Endodermal cell (in vitro differentiated cells): ENCODE measurements around the gene PELI2. TPM values are rescaled to one million over a fixed set of nuclear protein-coding genes. Genes with fewer than 3 reads are reported as not detected.

ENCODE experiments used
- DNase-seq: peaks from one replicate; pipeline ENCODE4 v3.0.0-alpha.2; 2017
- H3K27ac ChIP-seq: 2 replicates; pipeline ENCODE4 v1.5.1; 2013; ENCODE audit warnings: mild to moderate bottlenecking, low read depth, low read length, moderate library complexity
- H3K27me3 ChIP-seq: 2 replicates; pipeline ENCODE4 v1.6.1; 2013; ENCODE audit warnings: mild to moderate bottlenecking, low read length, moderate library complexity; ENCODE audit not compliant: insufficient read depth, control insufficient read depth, poor library complexity, severe bottlenecking
- H3K36me3 ChIP-seq: 2 replicates; pipeline ENCODE4 v1.7.0; 2013; ENCODE audit warnings: mild to moderate bottlenecking, low read length, moderate library complexity; ENCODE audit not compliant: control insufficient read depth, insufficient read depth
- H3K4me1 ChIP-seq: one replicate; pipeline ENCODE4 v1.7.0; 2013; ENCODE audit warnings: low read length; ENCODE audit not compliant: control insufficient read depth, insufficient read depth
- H3K4me3 ChIP-seq: 2 replicates; pipeline ENCODE4 v1.5.1; 2013; ENCODE audit warnings: mild to moderate bottlenecking, low read length, moderate library complexity
- H3K9ac ChIP-seq: 2 replicates; pipeline ENCODE4 v1.6.1; 2013; ENCODE audit warnings: mild to moderate bottlenecking, low read length, moderate library complexity; ENCODE audit not compliant: poor library complexity, severe bottlenecking; ENCODE audit errors: extremely low read depth
- H3K9me3 ChIP-seq: 2 replicates; pipeline ENCODE4 v1.6.1; 2013; ENCODE audit warnings: mild to moderate bottlenecking, low read length, moderate library complexity; ENCODE audit not compliant: control insufficient read depth
- H3K27ac Mint-ChIP-seq: 2 replicates; pipeline ENCODE4 v1.8.0; 2020; ENCODE audit warnings: mixed read lengths
- H3K27me3 Mint-ChIP-seq: 2 replicates; pipeline ENCODE4 v1.8.0; 2021; ENCODE audit warnings: mild to moderate bottlenecking, mixed read lengths; ENCODE audit not compliant: insufficient read depth
- H3K36me3 Mint-ChIP-seq: 2 replicates; pipeline ENCODE4 v1.8.0; 2020; ENCODE audit warnings: low read depth, mixed read lengths
- H3K4me1 Mint-ChIP-seq: 2 replicates; pipeline ENCODE4 v1.8.0; 2020; ENCODE audit warnings: mixed read lengths
- H3K4me3 Mint-ChIP-seq: 2 replicates; pipeline ENCODE4 v1.8.0; 2020; ENCODE audit warnings: mild to moderate bottlenecking, moderate library complexity, mixed read lengths
- H3K9me3 Mint-ChIP-seq: 2 replicates; pipeline ENCODE4 v1.8.0; 2020; ENCODE audit warnings: mild to moderate bottlenecking, mixed read lengths
- CTCF ChIP-seq: fragments of 200-600 bp; sonication (generic); conservative IDR thresholded peaks from 2 replicates; pipeline ENCODE4 v1.5.0; 2021; ENCODE audit warnings: antibody characterized with exemption, mild to moderate bottlenecking
- WGBS, 2 experiments: methylation state at CpG; one replicate each; pipeline versions ENCODE4 v1.1.5 to v1.1.7; 2013; ENCODE audit warnings: missing lambda C conversion rate in 2 of 2, mixed read lengths in 1 of 2; ENCODE audit not compliant: insufficient coverage in 1 of 2, insufficient read length in 1 of 2; 5-methylcytosine and 5-hydroxymethylcytosine counted together
- total RNA-seq, 2 donors: library from RNA; stranded (reverse); fragmentation: NEBNext Ultra II Directional in 1 of 2; extraction: Animal tissue kit (Norgen Biotek cat#: 25700) in 1 of 2; gene quantifications; 2 replicates in 1 of 2; 3 replicates in 1 of 2; pipeline ENCODE4 v1.2.1, GENCODE V29; 2021

The PELI2 gene
- total RNA-seq, 2 donors from 2014 or later = 5.9 to 8.1 TPM

- peaks cover 2% of the 10 kb centered on the region for H3K27me3 Mint-ChIP-seq
- H3K27ac Mint-ChIP-seq = no peak overlapping the region
- H3K4me3 Mint-ChIP-seq = no peak overlapping the region
Measured at GRCh38 chr14:56324856-56325699, 206.9 kb downstream of the PELI2 start.

GRCh38 chr14:56328021-56328420 is 209.8 kb downstream of the PELI2 start:
- no peaks in the 10 kb centered on the region for H3K9me3 ChIP-seq
- H3K4me1 ChIP-seq = no peaks in the 10 kb centered on the region
- H3K4me3 Mint-ChIP-seq = no peak overlapping the region
- no peaks in the 10 kb centered on the region for H3K36me3 ChIP-seq
- H3K9ac ChIP-seq = no peak overlapping the region
- no peaks in the 10 kb centered on the region for H3K27me3 ChIP-seq
- H3K36me3 Mint-ChIP-seq = no peaks in the 10 kb centered on the region
- no peak for DNase-seq
- H3K9me3 Mint-ChIP-seq = no peaks in the 10 kb centered on the region
- WGBS, 2 experiments = 94 to 100% methylated on average over 3 of the region's 3 CpGs
- H3K27me3 Mint-ChIP-seq = peaks cover 2% of the 10 kb centered on the region
- no peak overlapping the region for H3K4me3 ChIP-seq
- no peaks in the 10 kb centered on the region for H3K4me1 Mint-ChIP-seq
- no peak overlapping the region for H3K27ac ChIP-seq
- TF ChIP-seq CTCF = no peak
- no peak overlapping the region for H3K27ac Mint-ChIP-seq

More at GRCh38 chr14:56324856-56325699, 206.9 kb downstream of the PELI2 start:
- H3K4me1 Mint-ChIP-seq = no peaks in the 10 kb centered on the region
- DNase-seq = no peak
- no peaks in the 10 kb centered on the region for H3K4me1 ChIP-seq
- H3K9me3 Mint-ChIP-seq = no peaks in the 10 kb centered on the region
- WGBS, 2 experiments = 83 to 86% methylated on average over 2 to 3 of the region's 5 CpGs
- no peaks in the 10 kb centered on the region for H3K9me3 ChIP-seq
- no peaks in the 10 kb centered on the region for H3K36me3 ChIP-seq
- no peak overlapping the region for H3K27ac ChIP-seq
- no peaks in the 10 kb centered on the region for H3K36me3 Mint-ChIP-seq
- H3K9ac ChIP-seq = no peak overlapping the region
- H3K27me3 ChIP-seq = no peaks in the 10 kb centered on the region
- no peak for TF ChIP-seq CTCF
- no peak overlapping the region for H3K4me3 ChIP-seq

GRCh38 chr14:56331592-56332216 is 213.5 kb downstream of the PELI2 start:
- Mint-ChIP-seq H3K4me3 (no peak overlapping the region), H3K27ac (no peak overlapping the region), H3K9me3 (no peaks in the 10 kb centered on the region), H3K4me1 (no peaks in the 10 kb centered on the region), H3K27me3 (peaks cover 2% of the 10 kb centered on the region), H3K36me3 (no peaks in the 10 kb centered on the region)
- TF ChIP-seq CTCF = no peak
- Histone ChIP-seq H3K36me3 (no peaks in the 10 kb centered on the region), H3K9me3 (no peaks in the 10 kb centered on the region), H3K9ac (no peak overlapping the region), H3K4me1 (no peaks in the 10 kb centered on the region), H3K27ac (no peak overlapping the region), H3K4me3 (no peak overlapping the region), H3K27me3 (no peaks in the 10 kb centered on the region)
- DNase-seq = no peak
- 96 to 98% methylated on average over 5 to 7 of the region's 7 CpGs for WGBS, 2 experiments
